Activated CD4-positive, alpha-beta T cell treated with anti-CD3 and anti-CD28 coated beads for 4 hours (primary cell): ENCODE data around the gene SAPCD2.
"Not testable (repeated sequence)": the region's sequence is repeated elsewhere in the genome, so short reads cannot be mapped to it uniquely, and the experiment has no call there.

Experiments
- DNase-seq, 2 donors: peaks; one replicate each; pipeline ENCODE4 v3.0.0-alpha.2; 2020

Gene SAPCD2

DNA sequence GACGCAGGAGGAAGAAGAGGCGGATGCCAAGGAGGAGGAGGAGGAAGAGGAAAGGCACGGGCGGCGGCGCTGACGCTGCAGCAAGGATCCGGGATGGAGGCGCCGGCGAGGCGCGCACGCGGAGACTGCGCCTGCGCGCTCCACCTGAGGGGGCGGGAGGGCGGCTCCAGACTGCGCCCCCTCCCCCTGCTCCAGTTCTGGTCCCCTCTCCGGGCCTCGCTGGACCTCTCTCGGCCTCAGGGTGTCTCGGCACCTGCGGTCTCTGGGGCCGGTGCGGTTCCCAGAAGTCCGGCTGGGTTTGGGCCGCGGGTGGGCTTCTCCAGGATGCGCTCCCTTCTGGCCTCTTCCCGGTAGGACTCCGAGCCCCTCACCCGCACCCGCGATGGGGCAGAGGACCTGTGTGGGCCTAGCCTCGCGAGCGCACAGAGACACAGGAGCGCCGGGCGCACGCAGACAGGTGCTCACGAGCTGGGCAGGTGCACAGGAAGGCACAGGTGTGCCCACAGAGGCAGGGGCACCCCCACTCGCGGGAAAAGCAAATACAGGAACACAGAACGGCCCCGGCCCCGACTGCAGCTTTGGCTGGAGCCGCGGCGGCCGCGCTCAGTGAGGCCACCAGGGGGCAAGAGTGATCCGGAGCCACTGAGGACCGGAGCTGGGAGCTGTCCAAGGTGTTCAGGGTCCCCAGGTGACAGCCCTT lies 24.1 kb downstream of the SAPCD2 start, which contains the start of gene NPDC1:
Gene NPDC1 (minus strand): TSS at position 90 of the 700 bp plus-strand sequence. CDS start 188 bp downstream, outside the sequence.
- peak; percentile 77 to 82 for DNase-seq

DNA sequence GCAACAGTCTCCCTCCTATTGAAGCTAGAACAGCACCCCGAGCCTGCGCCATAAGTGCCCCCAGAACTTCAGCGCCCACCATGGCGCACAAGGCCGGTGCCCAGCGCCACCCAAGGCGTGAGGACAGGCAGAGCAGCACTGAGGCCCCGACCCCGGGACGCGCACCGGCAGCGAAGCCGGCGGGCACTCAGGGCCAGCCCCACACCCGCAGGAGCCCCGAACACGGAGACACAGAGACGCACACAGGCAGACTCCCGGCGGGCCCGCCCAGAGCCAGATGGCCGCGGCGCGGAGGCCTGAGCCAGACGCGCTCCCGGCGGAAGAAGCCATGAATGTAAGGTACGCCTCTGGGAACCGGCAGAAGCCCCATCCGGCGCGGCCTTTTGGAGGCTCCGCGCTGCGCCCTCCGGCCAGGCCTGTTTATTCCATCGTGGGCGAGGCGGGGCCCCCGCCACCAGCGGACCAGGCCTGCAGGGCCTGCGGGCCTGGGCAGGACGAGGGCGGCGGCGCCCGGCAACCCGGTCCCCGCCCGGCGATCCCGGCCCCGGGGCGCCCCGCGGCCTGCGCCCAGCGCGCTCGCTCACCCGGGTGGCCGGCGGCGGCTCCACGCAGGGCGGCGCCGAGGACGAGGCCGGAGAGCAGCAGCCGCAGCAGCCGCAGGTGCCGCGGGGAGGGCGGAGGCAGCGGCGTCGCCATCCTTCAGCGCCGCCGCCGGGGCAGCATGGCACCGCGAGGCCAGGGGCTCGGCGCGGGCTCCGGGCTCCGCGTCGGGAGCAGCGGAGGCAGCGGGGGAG lies 24.9 kb downstream of the SAPCD2 start:
- no peak for DNase-seq

DNA sequence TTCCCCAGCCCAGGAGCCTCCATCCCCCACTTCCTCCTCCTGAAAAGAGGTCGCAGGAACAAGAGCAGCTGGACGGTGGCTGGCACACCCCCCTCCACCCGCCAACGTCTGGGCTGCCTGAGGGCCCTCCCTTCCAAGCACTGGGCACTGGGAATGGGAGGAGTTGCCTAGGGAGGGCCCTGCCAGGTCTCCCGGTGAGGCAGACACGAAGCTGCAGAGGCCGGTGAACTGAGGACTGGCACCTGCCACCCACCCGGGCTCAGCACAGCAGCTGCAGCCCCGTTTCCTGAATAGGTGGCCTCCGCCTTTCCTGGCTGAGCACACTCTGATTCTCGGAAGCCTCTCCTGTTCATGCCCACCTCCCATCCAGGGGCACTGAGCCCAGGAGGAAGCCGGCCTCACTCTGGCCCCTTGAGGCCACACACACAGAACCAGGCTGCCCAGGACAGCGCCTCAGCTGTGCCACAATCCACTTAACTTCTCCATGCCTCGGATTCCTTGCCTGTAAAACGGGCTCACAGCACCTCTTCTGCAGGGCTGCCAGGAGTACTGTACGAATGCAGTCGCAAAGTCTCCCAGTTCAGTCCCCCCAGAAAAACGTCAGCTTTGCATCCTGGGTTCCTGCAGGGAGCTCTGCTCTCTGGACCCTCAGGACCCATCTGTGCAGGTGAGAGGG lies 25.7 kb downstream of the SAPCD2 start:
- DNase-seq: no peak

DNA sequence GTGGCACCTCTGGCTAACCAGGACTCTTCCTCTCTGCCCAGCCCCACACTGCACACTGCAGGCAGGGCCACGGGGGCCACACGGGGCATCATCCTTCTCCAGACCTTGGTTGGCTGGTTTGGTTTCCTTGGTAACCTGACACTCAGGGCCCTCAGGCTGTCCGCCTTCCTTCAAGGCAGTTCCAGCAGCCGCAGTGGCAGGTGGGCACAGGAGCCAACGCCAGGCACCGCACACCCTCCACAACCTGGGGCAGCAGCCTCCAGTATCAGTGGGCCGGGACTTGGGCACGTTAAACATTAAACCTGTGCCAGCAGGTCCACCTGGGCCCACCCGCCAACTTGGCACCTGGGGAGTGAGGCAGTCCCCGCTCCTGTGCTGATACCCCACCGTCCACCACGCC lies 26.3 kb downstream of the SAPCD2 start:
- DNase-seq: no peak

GRCh38 chr9:137042751-137043727 lies 27.3 kb downstream of the SAPCD2 start:
- DNase-seq: no peak

DNA sequence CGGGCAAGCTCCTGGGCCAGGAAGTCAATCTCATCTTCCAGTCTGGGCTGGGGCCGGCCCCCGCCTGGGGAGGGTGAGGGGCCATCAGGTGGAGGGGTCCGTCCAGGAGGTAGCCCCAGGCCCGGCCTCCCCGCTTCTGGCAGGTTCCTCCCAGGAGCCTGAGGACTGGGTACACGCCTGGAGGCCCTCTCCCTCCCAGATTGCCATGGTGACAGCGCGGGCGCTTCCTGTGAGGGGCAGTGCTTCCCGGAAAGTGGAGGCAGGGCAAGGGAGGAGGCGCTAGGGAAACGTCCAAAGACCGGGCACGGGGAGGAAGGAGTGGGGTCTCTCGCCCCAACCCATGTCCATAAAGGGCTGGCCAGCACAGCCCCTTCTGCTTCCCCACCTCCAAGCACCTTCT lies 29.2 kb downstream of the SAPCD2 start:
- DNase-seq: no peak

DNA sequence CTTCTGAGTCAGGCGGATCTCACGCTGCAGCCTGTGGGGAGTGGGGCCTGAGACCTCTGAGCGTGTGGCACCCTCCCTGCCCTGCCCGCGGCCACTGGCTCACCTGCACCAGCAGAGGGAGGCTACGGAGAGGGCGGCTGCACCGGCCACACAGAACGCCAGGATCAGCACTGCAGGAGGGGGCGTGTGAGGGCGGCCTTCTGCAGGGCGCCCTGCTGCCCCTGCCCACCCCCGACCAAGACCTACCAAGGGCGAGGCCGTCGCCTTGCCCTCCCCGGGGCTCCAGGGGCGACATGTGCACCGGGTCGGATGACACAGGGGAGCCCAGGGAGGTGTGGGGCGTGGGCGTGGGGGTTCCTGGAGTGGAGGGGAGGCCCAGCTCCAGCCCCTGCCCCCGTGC lies 29.8 kb downstream of the SAPCD2 start:
- no peak for DNase-seq

DNA sequence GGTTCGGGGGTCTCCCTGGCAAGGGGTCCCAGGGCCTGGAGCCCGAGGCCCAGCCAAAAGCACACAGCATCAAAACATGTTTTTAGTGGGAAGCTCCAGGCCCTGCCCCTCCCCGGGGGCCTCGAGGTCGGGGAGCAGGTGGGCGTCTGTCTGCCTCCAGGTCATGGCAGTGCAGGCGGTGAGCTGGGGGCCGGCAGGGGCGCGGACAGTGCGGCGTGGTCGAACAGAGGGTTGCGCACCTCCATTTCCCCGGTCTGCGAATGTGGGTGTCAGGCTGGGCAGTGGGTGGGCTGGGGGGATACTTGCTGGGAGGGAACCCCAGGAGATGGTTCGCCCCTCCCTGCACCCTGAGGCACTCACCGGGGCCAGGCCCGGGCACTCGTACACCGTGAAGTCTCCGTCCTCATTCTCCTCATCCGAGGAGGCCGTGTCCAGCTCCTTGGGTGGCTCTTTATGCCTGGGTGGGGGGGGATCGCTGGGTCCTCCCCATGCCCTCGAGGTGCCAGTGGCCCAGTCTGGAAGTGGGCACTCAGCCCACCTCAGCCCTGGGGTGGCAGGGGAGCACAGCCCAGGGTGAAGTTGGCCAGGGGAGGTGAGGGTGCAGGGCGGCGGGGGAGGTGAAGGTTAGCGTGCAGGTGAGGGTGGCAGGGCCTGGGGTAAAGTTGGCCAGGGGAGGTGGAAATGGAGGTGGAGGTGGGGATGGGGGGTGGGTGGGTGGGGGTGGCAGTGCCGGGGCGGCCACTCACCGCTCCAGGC lies 30.6 kb downstream of the SAPCD2 start:
- DNase-seq: no peak

GRCh38 chr9:137038916-137039315 lies 31.4 kb downstream of the SAPCD2 start:
- no peak for DNase-seq

- DNase-seq: no peak
These were observed 32.9 kb downstream of the SAPCD2 start for GRCh38 chr9:137037483-137037882.

GRCh38 chr9:137037035-137037434 lies 33.3 kb downstream of the SAPCD2 start:
- no peak for DNase-seq

DNA sequence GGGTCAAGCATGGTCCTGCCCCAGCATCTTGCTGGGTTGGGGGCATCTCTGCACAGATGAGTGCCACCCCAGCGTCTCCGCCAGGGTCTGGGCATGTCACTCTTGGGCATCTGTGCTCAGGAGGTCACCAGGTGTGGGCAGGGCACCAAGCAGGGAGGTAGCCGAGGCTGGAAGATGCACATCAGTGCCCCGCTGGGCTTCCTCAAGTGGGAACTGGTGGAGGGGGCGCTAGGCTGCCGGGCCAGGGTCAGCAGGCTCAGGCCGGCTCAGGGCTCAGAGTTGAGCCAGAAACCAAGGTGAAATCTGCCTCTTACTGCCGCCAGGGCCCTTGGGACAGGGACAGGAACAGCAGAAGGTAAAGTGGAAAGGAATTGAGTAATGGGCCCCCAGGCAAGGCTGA lies 34.4 kb downstream of the SAPCD2 start:
- no peak for DNase-seq

DNA sequence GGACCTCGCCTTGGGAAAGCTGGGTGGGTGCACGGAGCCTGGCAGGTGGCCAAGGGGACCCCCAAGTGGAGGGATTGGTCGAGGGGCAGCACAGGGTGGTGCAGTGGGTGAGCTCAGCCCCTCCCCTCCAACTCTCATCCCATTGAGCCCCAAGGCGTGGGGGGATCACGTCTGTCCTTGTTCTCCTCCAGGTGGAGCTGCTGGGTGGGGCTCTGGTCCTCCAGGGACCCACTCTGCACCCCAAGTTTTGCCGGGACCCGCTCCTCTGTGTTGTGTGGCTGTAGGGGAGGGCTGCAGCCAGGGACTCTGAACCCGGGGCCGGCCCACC lies 34.9 kb downstream of the SAPCD2 start:
- DNase-seq: no peak

DNA sequence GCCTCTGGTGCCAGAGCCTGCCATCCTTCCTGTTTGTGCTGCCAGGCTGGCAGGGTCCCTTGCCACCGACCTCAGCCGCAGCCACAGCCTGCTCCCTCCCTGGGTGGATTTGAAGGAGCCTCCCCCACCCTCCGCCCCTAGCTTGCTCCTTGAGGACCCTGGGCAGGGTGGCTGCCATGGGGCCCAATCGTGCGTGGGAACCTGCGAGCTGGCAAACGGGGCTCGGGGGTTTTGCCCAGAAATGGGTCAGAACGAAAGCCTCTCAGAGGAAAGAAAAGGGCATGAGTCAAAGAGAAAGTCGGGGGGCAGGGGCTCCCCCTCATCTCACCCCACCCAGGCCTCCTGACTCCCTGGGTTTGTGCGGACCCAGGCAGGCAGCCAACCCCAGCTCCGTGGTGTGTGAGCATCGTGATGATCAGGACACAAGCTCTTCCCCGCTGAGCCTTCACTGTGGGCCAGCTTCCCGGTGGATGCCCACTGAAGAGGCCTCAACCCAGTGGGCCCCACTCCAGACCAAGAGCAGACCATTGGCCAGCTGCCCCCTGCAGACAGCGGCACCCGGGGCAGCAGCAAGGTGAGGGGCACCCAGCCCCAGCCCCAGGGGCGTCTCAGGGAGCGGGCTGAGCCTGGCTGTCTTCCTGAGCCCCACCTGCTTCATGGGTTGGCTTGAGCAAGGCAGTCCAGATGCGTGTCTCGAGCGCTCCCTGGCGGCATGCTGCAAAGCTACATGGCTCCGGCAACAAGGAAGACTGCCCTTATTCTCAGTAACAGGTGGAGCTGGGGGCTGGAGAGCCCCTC lies 35.4 kb downstream of the SAPCD2 start:
- DNase-seq: peak; percentile 85 to 86

DNA sequence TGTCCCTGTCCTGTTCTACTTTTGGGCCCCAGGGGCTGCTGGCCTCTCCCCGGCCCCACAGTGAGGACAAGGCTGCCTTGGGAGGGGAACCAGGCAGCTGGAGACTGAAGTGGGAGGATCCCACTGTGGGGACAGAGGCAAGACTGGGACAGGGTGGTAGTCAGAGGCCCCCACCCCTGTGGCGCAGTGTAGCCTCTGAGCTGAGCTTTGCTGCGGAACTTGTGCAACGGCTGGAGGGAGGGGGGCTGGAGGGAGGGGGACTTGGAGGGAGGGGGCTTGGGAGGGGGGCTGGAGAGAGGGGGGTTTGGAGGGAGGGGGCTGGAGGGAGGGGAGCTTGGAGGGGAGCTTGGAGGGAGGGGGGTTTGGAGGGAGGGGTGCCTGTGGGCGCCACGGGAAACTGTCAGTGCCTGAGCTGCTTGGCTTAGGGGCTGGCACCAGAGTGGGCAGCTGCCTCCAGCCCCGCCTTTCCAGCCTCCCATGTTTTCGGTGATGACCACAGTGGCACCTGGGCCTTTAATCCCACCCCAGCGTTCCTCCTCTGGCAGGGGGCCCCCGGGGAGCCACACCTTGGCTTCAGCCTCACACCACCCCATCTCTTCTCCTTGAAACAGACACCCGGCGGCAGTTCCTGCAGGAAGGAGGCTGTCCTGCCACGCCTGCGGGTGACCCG lies 36.2 kb downstream of the SAPCD2 start:
- DNase-seq: no peak

GRCh38 chr9:137033481-137033880 lies 36.9 kb downstream of the SAPCD2 start:
- DNase-seq: not testable (repeated sequence)

- no peak for DNase-seq
These were observed 37.5 kb downstream of the SAPCD2 start for GRCh38 chr9:137032858-137033257.

GRCh38 chr9:137031904-137032640 lies 38.3 kb downstream of the SAPCD2 start, which contains the start of gene FUT7:
FUT7 (minus strand) TSS chr9:137032088; CDS start chr9:137031991, 97 bp downstream.
- no peak for DNase-seq
